HepG2 (cell line): ENCODE results near the gene KISS1. TPM values are rescaled to one million over a fixed set of nuclear protein-coding genes. Genes with fewer than 3 reads are reported as not detected.

Experiments used
- BORCS8-MEF2B ChIP-seq: sonication (generic); formaldehyde crosslinking; IDR thresholded peaks from 2 replicates; pipeline ENCODE4 v1.8.0; 2022; ENCODE audit warnings: mild to moderate bottlenecking, missing genetic modification reagents
- E2F2 ChIP-seq: sonication (generic); formaldehyde crosslinking; IDR thresholded peaks from 2 replicates; pipeline ENCODE4 v1.4.0; 2020; ENCODE audit warnings: missing genetic modification reagents, borderline replicate concordance
- EP300 ChIP-seq, 3 experiments: sonication (generic) in 1 of 3; formaldehyde crosslinking in 1 of 3; IDR thresholded peaks; 2 replicates each; pipeline versions ENCODE4 v1.5.1 to v1.6.1; 2011 to 2020; ENCODE audit warnings: low read depth in 2 of 3, low read length in 2 of 3, borderline replicate concordance in 1 of 3, improper control_type of control experiment in 1 of 3, mild to moderate bottlenecking in 1 of 3, missing genetic modification reagents in 1 of 3, moderate library complexity in 1 of 3
- GMEB2 ChIP-seq: IDR thresholded peaks from 2 replicates; pipeline ENCODE4 v1.6.1; 2016; ENCODE audit warnings: missing biosample characterization, missing genetic modification reagents, low read depth
- HNRNPUL1 ChIP-seq: fragments of 200-400 bp; formaldehyde crosslinking; IDR thresholded peaks from 2 replicates; pipeline ENCODE4 v1.6.1; 2017; ENCODE audit warnings: low read depth, mild to moderate bottlenecking, low read length, moderate library complexity
- KLF6 ChIP-seq: IDR thresholded peaks from 2 replicates; pipeline ENCODE4 v1.8.0; 2016; ENCODE audit warnings: missing biosample characterization, missing genetic modification reagents
- MAX ChIP-seq: IDR thresholded peaks from 2 replicates; pipeline ENCODE4 v1.6.1; 2012; ENCODE audit warnings: inconsistent platforms
- MTA1 ChIP-seq: sonication (generic); formaldehyde crosslinking; IDR thresholded peaks from 2 replicates; pipeline ENCODE4 v1.4.0; 2020; ENCODE audit warnings: missing genetic modification reagents, mild to moderate bottlenecking, borderline replicate concordance
- MXD4 ChIP-seq: IDR thresholded peaks from 2 replicates; pipeline ENCODE4 v1.6.1; 2016; ENCODE audit warnings: mild to moderate bottlenecking, missing biosample characterization, missing genetic modification reagents
- NCOA2 ChIP-seq: sonication (generic); formaldehyde crosslinking; IDR thresholded peaks from 2 replicates; pipeline ENCODE4 v1.8.0; 2022; ENCODE audit warnings: inconsistent platforms
- PREB ChIP-seq: sonication (generic); formaldehyde crosslinking; IDR thresholded peaks from 2 replicates; pipeline ENCODE4 v1.4.0; 2020; ENCODE audit warnings: missing genetic modification reagents
- RFX1 ChIP-seq: fragments of 450-650 bp; IDR thresholded peaks from 2 replicates; pipeline ENCODE4 v1.6.1; 2017
- RXRA ChIP-seq: sonication (generic); formaldehyde crosslinking; IDR thresholded peaks from 2 replicates; pipeline ENCODE4 v1.5.1; 2020; ENCODE audit warnings: missing genetic modification reagents
- SNRNP70 ChIP-seq: fragments of 200-400 bp; formaldehyde crosslinking; IDR thresholded peaks from 2 replicates; pipeline ENCODE4 v1.6.1; 2017; ENCODE audit warnings: mild to moderate bottlenecking, low read depth, low read length, moderate library complexity
- ZBTB20 ChIP-seq: sonication (generic); formaldehyde crosslinking; IDR thresholded peaks from 2 replicates; pipeline ENCODE4 v1.8.1; 2023; ENCODE audit warnings: missing genetic modification reagents, low read depth, mild to moderate bottlenecking, borderline replicate concordance
- ZFAT ChIP-seq: sonication (generic); formaldehyde crosslinking; conservative IDR thresholded peaks from 2 replicates; pipeline ENCODE4 v1.8.1; 2023; ENCODE audit warnings: missing genetic modification reagents, inconsistent platforms
- ZNF138 ChIP-seq: sonication (generic); formaldehyde crosslinking; IDR thresholded peaks from 2 replicates; pipeline ENCODE4 v1.5.0; 2020; ENCODE audit warnings: mild to moderate bottlenecking, low read depth, missing genetic modification reagents
- ZNF292 ChIP-seq: sonication (generic); formaldehyde crosslinking; IDR thresholded peaks from 2 replicates; pipeline ENCODE4 v1.8.1; 2022; ENCODE audit warnings: mild to moderate bottlenecking, low read depth, missing genetic modification reagents, borderline replicate concordance
- ZNF326 ChIP-seq: sonication (generic); formaldehyde crosslinking; IDR thresholded peaks from 2 replicates; pipeline ENCODE4 v1.4.0; 2020; ENCODE audit warnings: missing genetic modification reagents, borderline replicate concordance
- ZNF512B ChIP-seq: sonication (generic); formaldehyde crosslinking; IDR thresholded peaks from 2 replicates; pipeline ENCODE4 v1.5.1; 2020; ENCODE audit warnings: missing genetic modification reagents, mild to moderate bottlenecking, borderline replicate concordance
- ZNF720 ChIP-seq: sonication (generic); formaldehyde crosslinking; IDR thresholded peaks from 2 replicates; pipeline ENCODE4 v1.4.0; 2020; ENCODE audit warnings: missing genetic modification reagents
- ZNF747 ChIP-seq: sonication (generic); formaldehyde crosslinking; IDR thresholded peaks from 2 replicates; pipeline ENCODE4 v1.8.1; 2023; ENCODE audit warnings: missing genetic modification reagents, mild to moderate bottlenecking, borderline replicate concordance
- polyA plus RNA-seq, 8 experiments: library from polyadenylated mRNA; depleted of rRNA in 3 of 8; stranded (reverse) in 7 of 8; unstranded in 1 of 8; fragments of >200 nt; fragmentation: Illumina TruSeq in 4 of 8; extraction: Trizol in 4 of 8; gene quantifications; 2 replicates each; pipeline versions ENCODE4 v1.2.1 to v1.2.3, GENCODE V29; 2011 to 2016; ENCODE audit warnings: low read depth in 4 of 8, missing spikeins in 1 of 8, mixed read lengths in 1 of 8; ENCODE audit not compliant: insufficient read depth in 1 of 8
- total RNA-seq, 5 experiments: library from RNA; depleted of rRNA; stranded (reverse); fragments of >200 nt; fragmentation: Illumina TruSeq; extraction: Trizol; gene quantifications; 2 replicates each; pipeline ENCODE4 v1.2.3, GENCODE V29; 2016; ENCODE audit warnings: low read depth in 1 of 5

Gene KISS1
- total and polyA plus RNA-seq, 2 of the 13 experiments (the other 11 are each of a cell fraction or from before 2014, with no cell fraction given): 0.24 to 0.80 TPM

GRCh38 chr1:204146965-204147364 is 49.3 kb downstream of the KISS1 start (continued):
- TF ChIP-seq PREB (CRISPR knock-in tag): no peak
- no peak for TF ChIP-seq MXD4
- no peak for TF ChIP-seq HNRNPUL1
- TF ChIP-seq RXRA: peak; percentile 67
- no peak for TF ChIP-seq ZFAT
- TF ChIP-seq RFX1: peak; percentile 26; the same call in 1 of the 2 replicates
- TF ChIP-seq ZNF326 (CRISPR knock-in tag): no peak
- TF ChIP-seq EP300 (IDR thresholded peaks at IDR 0.05; ENCODE audit: low read depth in 2 of 2, low read length in 2 of 2): peak in 1 of 2 experiments; percentile 53; a peak in 1 of 4 replicates
- no peak for TF ChIP-seq EP300 (CRISPR knock-in tag; IDR thresholded peaks at IDR 0.05; ENCODE audit: borderline replicate concordance)
- TF ChIP-seq MTA1: 0 out of 2 replicates have a peak, but pooled peaks have one; percentile 81
- TF ChIP-seq BORCS8-MEF2B (CRISPR knock-in tag): peak; percentile 53
- no peak for TF ChIP-seq GMEB2 (CRISPR knock-in tag)
- no peak for TF ChIP-seq ZNF512B (CRISPR knock-in tag)
- no peak for TF ChIP-seq ZNF292 (CRISPR knock-in tag)
- 0 out of 2 replicates have a peak, but pooled peaks have one; percentile 16 for TF ChIP-seq NCOA2 (CRISPR knock-in tag)
- TF ChIP-seq ZBTB20 (CRISPR knock-in tag): no peak
- TF ChIP-seq MAX: no peak
- TF ChIP-seq SNRNP70: no peak
- TF ChIP-seq ZNF747: no peak
- TF ChIP-seq KLF6: no peak
- TF ChIP-seq ZNF138: no peak
- no peak for TF ChIP-seq E2F2 (CRISPR knock-in tag)
- TF ChIP-seq ZNF720: no peak
